HepG2 (cell line): ENCODE data around the gene TBC1D16. TPM values are rescaled to one million over a fixed set of nuclear protein-coding genes. Genes with fewer than 3 reads are reported as not detected.

Experiments used
- ADNP ChIP-seq: sonication (generic); formaldehyde crosslinking; IDR thresholded peaks from 2 replicates; pipeline ENCODE4 v1.4.0; 2020; ENCODE audit warnings: missing genetic modification reagents
- FOXK1 ChIP-seq: sonication (generic); formaldehyde crosslinking; IDR thresholded peaks from 2 replicates; pipeline ENCODE4 v1.4.0; 2020; ENCODE audit warnings: low read depth, missing genetic modification reagents, borderline replicate concordance
- GATA4 ChIP-seq: sonication (generic); IDR thresholded peaks from 2 replicates; pipeline ENCODE4 v1.6.1; 2016; ENCODE audit warnings: antibody characterized with exemption, low read depth, borderline replicate concordance
- MAZ ChIP-seq, 2 experiments: sonication (generic) in 1 of 2; formaldehyde crosslinking in 1 of 2; IDR thresholded peaks; 2 replicates each; pipeline versions ENCODE4 v1.5.0 to v1.6.1; 2012 to 2020; ENCODE audit warnings: low read depth in 2 of 2, mild to moderate bottlenecking in 2 of 2, borderline replicate concordance in 1 of 2, improper control_type of control experiment in 1 of 2, low read length in 1 of 2, missing genetic modification reagents in 1 of 2, moderate library complexity in 1 of 2
- MTF1 ChIP-seq: sonication (generic); formaldehyde crosslinking; IDR thresholded peaks from 2 replicates; pipeline ENCODE4 v1.5.0; 2020; ENCODE audit warnings: missing genetic modification reagents
- TAF1 ChIP-seq: sonication (generic); formaldehyde crosslinking; IDR thresholded peaks from 2 replicates; pipeline ENCODE4 v1.4.0; 2020; ENCODE audit warnings: missing genetic modification reagents
- TMF1 ChIP-seq: sonication (generic); formaldehyde crosslinking; IDR thresholded peaks from 2 replicates; pipeline ENCODE4 v1.8.1; 2022; ENCODE audit warnings: low read depth, missing genetic modification reagents
- ZNF589 ChIP-seq: sonication (generic); formaldehyde crosslinking; conservative IDR thresholded peaks from 2 replicates; pipeline ENCODE4 v1.8.0; 2022; ENCODE audit warnings: mild to moderate bottlenecking, moderate library complexity, missing genetic modification reagents
- polyA plus RNA-seq, 8 experiments: library from polyadenylated mRNA; depleted of rRNA in 3 of 8; stranded (reverse) in 7 of 8; unstranded in 1 of 8; fragments of >200 nt; fragmentation: Illumina TruSeq in 4 of 8; extraction: Trizol in 4 of 8; gene quantifications; 2 replicates each; pipeline versions ENCODE4 v1.2.1 to v1.2.3, GENCODE V29; 2011 to 2016; ENCODE audit warnings: low read depth in 4 of 8, missing spikeins in 1 of 8, mixed read lengths in 1 of 8; ENCODE audit not compliant: insufficient read depth in 1 of 8
- total RNA-seq, 5 experiments: library from RNA; depleted of rRNA; stranded (reverse); fragments of >200 nt; fragmentation: Illumina TruSeq; extraction: Trizol; gene quantifications; 2 replicates each; pipeline ENCODE4 v1.2.3, GENCODE V29; 2016; ENCODE audit warnings: low read depth in 1 of 5
- TF ChIP-seq, protein P1 (sequence below): sonication (generic); formaldehyde crosslinking; IDR thresholded peaks from 2 replicates; pipeline ENCODE4 v1.4.0; 2020; ENCODE audit warnings: missing genetic modification reagents, mild to moderate bottlenecking, borderline replicate concordance
- TF ChIP-seq, protein P2 (sequence below): sonication (generic); formaldehyde crosslinking; IDR thresholded peaks from 2 replicates; pipeline ENCODE4 v1.4.0; 2020; ENCODE audit warnings: missing genetic modification reagents
- TF ChIP-seq, protein P3 (sequence below): sonication (generic); formaldehyde crosslinking; IDR thresholded peaks from one replicate; pipeline ENCODE4 v1.5.1; 2020; ENCODE audit warnings: mild to moderate bottlenecking, missing genetic modification reagents; ENCODE audit errors: not compliant biosample characterization
- TF ChIP-seq, protein P4 (sequence below): IDR thresholded peaks from 2 replicates; pipeline ENCODE4 v1.6.1; 2016

The TBC1D16 gene
- total and polyA plus RNA-seq, 2 of the 13 experiments (the other 11 are each of a cell fraction or from before 2014, with no cell fraction given): 14.9 to 24.9 TPM

DNA sequence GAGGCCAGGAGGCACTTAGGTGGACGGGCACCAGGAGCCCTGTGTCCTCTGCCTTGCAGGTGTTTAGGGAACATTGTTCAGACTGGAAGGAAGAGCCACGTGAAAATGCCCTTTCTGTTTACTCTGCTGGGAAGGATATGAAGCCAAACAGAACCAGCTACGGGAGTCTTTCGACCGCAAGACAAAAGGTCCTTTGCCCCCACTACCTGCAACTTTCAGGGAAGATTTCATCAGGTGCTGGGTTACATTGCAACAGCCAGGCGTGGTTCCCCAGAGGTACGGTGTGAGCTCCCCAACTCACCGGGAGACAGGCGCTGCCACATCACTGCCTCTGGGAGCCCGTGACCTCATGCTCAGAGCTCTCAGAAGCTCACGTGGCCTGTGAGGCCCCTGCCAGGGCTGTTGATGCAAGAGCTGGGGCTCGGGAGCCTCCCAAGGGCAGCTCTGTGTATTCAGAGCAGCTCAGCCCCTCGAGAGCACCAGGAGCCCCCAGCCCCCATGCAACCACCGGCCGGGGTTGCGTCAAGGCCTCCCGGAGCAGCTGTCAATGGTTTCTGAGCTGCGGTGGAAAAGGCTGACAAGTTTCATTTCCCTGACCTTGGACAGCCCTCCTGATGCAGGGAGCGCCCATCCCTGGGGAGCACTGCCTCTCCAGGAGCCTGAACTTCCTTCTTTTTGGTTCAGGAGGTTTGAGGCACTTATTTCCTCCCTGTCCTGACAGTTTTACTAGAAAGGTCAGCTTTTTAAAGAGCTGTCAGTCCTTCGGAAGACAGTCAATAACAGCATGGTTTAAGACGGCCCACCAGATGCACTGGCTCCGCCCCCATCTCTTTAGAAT, 42.1 kb downstream of the TBC1D16 start (continued):
- TF ChIP-seq, protein P1, sequence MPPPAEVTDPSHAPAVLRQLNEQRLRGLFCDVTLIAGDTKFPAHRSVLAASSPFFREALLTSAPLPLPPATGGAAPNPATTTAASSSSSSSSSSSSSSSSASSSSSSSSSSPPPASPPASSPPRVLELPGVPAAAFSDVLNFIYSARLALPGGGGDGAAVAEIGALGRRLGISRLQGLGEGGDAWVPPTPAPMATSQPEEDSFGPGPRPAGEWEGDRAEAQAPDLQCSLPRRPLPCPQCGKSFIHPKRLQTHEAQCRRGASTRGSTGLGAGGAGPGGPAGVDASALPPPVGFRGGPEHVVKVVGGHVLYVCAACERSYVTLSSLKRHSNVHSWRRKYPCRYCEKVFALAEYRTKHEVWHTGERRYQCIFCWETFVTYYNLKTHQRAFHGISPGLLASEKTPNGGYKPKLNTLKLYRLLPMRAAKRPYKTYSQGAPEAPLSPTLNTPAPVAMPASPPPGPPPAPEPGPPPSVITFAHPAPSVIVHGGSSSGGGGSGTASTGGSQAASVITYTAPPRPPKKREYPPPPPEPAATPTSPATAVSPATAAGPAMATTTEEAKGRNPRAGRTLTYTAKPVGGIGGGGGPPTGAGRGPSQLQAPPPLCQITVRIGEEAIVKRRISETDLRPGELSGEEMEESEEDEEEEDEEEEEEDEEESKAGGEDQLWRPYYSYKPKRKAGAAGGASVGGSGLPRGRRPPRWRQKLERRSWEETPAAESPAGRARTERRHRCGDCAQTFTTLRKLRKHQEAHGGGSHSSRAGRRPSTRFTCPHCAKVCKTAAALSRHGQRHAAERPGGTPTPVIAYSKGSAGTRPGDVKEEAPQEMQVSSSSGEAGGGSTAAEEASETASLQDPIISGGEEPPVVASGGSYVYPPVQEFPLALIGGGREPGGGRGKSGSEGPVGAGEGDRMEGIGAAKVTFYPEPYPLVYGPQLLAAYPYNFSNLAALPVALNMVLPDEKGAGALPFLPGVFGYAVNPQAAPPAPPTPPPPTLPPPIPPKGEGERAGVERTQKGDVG (CRISPR knock-in tag): peak; percentile 99
- 0 out of 2 replicates have a peak, but pooled peaks have one; percentile 46 for TF ChIP-seq ZNF589 (CRISPR knock-in tag)
- TF ChIP-seq FOXK1: peak; percentile 96; the same call in 1 of the 2 replicates
- TF ChIP-seq GATA4: peak; percentile 81; the same call in 1 of the 2 replicates
- TF ChIP-seq, protein P2, sequence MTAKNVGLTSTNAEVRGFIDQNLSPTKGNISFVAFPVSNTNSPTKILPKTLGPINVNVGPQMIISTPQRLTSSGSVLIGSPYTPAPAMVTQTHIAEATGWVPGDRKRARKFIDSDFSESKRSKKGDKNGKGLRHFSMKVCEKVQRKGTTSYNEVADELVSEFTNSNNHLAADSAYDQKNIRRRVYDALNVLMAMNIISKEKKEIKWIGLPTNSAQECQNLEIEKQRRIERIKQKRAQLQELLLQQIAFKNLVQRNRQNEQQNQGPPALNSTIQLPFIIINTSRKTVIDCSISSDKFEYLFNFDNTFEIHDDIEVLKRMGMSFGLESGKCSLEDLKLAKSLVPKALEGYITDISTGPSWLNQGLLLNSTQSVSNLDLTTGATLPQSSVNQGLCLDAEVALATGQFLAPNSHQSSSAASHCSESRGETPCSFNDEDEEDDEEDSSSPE (CRISPR knock-in tag): peak; percentile 88; the same call in 1 of the 2 replicates
- peak; percentile 41; the same call in 1 of the 2 replicates for TF ChIP-seq MTF1 (CRISPR knock-in tag)
- TF ChIP-seq MAZ (IDR thresholded peaks at IDR 0.05; ENCODE audit: borderline replicate concordance, low read depth, low read length): peak; percentile 99
- peak; percentile 99 for TF ChIP-seq MAZ (CRISPR knock-in tag; IDR thresholded peaks at IDR 0.05; ENCODE audit: low read depth)
- TF ChIP-seq, protein P3, sequence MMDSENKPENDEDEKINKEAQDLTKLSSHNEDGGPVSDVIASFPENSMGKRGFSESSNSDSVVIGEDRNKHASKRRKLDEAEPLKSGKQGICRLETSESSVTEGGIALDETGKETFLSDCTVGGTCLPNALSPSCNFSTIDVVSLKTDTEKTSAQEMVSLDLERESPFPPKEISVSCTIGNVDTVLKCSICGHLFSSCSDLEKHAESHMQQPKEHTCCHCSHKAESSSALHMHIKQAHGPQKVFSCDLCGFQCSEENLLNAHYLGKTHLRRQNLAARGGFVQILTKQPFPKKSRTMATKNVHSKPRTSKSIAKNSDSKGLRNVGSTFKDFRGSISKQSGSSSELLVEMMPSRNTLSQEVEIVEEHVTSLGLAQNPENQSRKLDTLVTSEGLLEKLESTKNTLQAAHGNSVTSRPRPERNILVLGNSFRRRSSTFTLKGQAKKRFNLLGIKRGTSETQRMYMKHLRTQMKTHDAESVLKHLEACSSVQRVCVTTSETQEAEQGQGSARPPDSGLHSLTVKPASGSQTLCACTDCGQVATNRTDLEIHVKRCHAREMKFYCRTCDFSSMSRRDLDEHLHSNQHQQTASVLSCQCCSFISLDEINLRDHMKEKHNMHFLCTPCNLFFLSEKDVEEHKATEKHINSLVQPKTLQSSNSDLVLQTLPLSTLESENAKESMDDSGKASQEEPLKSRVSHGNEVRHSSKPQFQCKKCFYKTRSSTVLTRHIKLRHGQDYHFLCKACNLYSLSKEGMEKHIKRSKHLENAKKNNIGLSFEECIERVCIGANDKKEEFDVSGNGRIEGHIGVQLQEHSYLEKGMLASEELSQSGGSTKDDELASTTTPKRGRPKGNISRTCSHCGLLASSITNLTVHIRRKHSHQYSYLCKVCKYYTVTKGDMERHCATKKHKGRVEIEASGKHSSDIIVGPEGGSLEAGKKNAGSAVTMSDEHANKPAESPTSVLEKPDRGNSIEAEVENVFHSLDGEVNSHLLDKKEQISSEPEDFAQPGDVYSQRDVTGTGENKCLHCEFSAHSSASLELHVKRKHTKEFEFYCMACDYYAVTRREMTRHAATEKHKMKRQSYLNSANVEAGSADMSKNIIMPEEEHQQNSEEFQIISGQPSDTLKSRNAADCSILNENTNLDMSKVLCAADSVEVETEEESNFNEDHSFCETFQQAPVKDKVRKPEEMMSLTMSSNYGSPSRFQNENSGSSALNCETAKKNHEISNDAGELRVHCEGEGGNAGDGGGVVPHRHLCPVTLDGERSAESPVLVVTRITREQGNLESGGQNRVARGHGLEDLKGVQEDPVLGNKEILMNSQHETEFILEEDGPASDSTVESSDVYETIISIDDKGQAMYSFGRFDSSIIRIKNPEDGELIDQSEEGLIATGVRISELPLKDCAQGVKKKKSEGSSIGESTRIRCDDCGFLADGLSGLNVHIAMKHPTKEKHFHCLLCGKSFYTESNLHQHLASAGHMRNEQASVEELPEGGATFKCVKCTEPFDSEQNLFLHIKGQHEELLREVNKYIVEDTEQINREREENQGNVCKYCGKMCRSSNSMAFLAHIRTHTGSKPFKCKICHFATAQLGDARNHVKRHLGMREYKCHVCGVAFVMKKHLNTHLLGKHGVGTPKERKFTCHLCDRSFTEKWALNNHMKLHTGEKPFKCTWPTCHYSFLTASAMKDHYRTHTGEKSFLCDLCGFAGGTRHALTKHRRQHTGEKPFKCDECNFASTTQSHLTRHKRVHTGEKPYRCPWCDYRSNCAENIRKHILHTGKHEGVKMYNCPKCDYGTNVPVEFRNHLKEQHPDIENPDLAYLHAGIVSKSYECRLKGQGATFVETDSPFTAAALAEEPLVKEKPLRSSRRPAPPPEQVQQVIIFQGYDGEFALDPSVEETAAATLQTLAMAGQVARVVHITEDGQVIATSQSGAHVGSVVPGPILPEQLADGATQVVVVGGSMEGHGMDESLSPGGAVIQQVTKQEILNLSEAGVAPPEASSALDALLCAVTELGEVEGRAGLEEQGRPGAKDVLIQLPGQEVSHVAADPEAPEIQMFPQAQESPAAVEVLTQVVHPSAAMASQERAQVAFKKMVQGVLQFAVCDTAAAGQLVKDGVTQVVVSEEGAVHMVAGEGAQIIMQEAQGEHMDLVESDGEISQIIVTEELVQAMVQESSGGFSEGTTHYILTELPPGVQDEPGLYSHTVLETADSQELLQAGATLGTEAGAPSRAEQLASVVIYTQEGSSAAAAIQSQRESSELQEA (CRISPR knock-in tag): no peak
- TF ChIP-seq ADNP: no peak
- peak; percentile 82 for TF ChIP-seq TAF1 (CRISPR knock-in tag)
- TF ChIP-seq, protein P4, sequence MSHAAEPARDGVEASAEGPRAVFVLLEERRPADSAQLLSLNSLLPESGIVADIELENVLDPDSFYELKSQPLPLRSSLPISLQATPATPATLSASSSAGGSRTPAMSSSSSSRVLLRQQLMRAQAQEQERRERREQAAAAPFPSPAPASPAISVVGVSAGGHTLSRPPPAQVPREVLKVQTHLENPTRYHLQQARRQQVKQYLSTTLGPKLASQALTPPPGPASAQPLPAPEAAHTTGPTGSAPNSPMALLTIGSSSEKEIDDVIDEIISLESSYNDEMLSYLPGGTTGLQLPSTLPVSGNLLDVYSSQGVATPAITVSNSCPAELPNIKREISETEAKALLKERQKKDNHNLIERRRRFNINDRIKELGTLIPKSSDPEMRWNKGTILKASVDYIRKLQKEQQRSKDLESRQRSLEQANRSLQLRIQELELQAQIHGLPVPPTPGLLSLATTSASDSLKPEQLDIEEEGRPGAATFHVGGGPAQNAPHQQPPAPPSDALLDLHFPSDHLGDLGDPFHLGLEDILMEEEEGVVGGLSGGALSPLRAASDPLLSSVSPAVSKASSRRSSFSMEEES (CRISPR knock-in tag): peak; percentile 100
- TF ChIP-seq TMF1: peak; percentile 91
